HG03108 (cell line): ENCODE measurements around the gene OSBP2.

ENCODE experiments used
- ATAC-seq: cut with Tn5 transposase; IDR thresholded peaks from one replicate; pipeline ENCODE4 v1.9.1; 2021; ENCODE audit warnings: moderate library complexity; ENCODE audit not compliant: unreplicated experiment

OSBP2 gene

DNA sequence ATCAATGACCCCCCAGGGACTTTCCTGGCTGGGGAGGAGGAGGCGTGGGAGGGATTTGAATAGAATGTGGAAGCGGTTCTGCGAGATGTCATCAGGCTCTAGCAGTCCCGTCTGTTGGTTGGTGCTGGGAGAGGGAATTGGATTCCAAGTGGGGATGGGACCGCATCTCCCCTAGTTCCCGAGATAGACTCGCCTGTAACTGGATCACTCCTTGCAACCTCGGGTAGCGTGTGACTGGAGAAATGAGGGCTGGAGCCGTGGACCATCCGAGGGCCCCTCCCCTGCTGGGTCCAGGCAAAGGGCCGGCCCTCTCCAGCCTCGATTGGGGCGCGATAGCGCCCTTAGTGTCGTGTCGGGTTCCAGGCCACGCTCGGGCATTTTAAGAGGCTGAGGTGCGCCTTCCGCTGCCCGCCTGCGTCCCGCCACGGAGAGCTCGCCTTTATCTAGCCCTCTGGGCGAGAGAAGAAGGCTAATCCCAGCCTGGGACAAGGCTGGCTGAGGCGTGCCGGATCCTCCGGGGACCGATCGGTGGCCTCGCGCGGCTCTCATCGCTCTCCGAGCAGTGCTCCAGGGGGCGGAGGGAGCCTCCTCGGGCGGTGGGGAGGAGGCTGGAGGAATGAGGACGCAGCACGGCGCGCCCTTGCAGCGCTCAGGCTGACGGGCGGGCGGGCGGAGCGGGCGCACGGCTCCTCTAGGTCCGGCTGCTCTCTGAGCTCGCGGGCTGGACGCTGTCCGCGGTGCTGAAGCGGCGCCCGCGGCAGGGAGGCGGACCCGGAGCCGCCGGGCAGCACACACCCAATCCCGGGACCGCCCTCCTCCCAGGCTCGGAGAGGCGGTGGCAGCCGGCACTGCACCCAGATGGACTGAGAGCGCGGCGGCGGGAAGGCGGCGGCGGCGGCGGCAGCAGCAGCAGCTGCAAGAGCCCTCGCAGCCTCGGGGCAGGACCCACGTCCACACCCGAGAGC, 107.8 kb downstream of the OSBP2 start:
- ATAC-seq, result no peak

DNA sequence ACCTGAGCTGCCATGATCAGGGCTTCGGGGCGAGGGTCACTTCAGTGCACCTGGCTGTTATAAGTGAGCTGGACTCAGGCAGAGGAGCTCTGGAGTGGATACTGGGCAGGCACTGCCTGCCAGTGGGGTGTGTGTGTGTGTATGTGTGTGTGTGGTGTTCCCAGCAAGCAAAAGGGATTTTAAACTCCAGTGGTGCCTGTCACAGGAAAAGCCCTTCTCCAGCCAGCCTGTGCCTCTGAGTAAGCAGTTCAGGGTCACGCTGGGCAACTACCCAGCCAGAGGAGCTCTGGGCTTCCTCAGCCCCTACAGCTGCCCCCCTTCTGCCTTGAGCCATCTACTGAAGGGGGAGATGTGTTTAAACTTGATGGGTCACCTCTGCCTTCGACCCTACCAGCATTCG, 109.0 kb downstream of the OSBP2 start:
- no peak for ATAC-seq

DNA sequence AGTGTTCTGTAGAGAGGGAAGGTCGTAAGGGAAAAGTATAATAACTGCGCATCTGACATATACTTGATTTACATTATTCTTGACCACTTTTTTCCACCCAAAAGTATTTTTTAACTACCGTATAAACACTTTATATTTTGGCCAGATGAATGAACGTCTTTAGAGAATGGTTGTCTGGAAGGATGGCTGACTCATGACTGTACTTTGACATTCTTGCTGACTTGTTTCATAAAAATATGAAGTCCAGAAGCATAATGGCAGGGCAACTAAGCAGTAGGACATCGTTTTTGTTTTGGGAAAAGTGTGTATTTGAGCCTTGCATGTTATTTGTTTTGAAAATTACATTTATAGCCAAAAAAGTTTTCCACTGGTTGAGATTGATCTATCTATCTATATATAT, 110.0 kb downstream of the OSBP2 start:
- ATAC-seq, result no peak

DNA sequence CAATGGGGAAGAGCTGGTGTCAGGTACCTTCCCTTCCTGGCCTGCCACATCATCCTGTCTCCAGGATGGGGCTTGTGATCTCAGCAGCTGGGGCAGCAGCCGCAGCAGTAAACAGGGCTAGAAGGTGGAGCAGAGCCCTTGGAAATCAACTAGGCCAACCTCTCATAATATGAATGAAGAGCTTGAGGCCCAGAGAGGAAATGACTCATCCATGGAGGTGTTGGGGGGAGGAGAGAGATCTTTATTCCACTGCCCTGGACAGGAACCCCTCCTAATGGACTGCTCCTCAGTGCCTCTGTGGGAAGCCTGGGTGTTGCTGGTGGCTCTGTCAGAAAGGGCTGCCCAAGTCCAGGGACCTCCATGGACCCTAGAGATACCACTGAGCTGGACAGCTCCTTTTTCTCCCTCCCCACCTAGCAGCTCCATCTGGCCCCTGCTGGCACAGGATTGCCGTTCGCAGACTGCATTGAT, 111.8 kb downstream of the OSBP2 start:
- ATAC-seq, result no peak

DNA sequence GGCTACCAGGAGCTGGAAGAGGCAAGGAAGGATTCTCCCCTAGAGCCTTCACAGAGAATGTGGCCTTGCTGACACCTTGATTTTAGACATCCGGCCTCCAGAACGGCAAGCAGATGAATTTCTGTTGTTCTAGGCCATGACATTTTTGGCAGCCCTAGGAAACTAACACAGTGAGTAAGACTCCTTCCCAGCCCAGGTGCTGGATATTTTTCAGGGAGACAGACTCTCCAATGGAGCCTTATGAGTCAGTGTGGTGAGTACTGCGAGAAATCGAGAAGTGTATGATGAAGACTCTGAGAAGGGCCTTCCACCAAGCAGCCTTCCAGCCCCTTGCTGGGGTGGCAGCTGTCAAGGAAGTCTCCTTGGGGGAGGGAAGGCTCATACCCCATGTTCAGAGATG, 114.4 kb downstream of the OSBP2 start:
- ATAC-seq, result no peak

DNA sequence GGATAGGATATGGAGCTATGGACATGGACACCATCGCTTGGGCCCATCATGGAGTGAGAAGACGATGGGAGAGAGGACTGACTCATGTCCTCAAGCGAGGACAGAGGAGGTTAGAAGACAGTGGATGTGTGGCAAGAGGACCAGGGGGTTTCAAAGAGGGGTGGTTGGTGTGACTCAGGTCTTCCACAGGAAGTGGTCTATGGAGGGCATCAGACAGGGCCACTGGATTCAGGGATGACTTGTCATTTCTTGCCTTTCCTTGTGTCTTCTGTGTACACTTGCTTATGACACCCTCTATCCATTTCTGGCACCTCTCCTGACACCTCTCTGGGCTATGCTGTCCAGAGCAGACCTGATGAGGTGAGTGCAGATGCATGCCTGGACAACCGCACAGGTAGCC, 115.4 kb downstream of the OSBP2 start:
- no peak for ATAC-seq

DNA sequence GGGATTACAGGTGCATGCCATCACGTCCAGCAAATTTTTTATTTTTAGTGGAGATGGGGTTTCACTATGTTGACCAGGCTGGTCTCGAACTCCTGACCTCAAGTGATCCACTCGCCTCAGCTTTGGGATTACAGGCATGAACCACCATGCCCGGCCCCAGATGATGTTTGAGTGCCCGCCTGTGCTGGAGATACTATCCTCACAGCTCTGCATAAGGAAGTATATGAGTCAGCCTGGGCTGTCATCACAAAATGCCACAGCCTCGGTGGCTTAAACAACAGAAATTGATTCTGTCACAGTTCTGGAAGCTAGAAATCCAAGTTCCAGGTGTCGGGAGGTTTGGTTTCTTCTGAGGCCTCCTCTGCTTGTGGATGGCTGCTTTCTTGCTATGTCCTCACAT, 119.3 kb downstream of the OSBP2 start:
- ATAC-seq, result no peak

DNA sequence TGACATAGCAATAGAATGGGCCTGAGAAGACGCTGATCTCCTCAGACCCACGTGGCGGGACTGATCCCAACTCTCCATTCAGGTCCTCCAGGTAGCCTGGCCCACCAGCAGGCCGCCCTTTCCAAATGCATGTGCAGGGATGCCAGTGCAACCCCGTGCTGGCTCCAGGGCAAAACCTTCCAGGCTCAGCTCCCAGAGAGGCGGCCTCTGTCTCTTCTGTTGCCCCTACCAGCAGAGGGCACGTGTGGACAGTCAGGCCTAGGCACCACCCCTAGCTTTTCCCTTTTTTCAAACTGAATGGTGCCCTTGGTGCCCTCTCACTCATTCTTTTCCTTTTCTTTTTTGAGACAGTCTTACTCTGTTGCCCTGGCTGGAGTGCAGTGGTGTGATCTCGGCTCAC, 121.7 kb downstream of the OSBP2 start:
- no peak for ATAC-seq

DNA sequence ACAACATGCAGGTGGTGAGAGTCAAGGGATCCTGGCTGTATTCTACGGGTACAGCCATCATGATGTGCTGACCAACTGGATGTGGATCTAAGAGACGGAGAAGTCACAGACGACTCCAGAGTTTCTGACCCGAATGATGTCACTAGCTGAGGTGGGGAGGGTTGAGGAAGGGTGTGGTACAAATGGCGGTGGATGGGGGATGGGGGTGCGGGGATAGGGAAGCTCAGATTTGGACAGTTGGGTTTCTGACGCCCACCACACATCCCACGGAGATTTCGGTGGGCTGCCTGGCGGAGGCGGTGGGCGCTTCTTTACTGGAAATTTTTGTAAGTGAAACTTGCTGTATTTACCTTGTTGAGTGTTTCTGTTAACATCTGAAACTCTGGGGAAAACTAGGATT, 126.7 kb downstream of the OSBP2 start:
- no peak for ATAC-seq

DNA sequence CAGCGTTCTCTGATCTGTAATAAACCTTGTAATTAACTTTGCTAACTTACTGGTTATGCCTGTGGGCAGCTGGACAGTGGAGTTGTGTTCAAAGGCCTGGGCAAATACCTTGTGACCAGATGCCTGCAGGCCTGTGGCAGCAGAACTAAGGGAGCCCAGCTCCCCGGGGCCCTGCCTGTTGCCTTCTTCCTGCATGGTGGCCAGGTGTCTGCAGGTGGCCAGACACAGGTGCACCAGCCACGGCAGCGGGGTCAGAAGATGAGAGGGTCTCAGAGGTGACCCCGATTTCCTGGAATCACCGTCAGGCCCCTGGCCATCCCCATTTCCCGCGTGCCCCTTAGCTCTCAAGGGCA, 127.2 kb downstream of the OSBP2 start:
- ATAC-seq, result no peak

DNA sequence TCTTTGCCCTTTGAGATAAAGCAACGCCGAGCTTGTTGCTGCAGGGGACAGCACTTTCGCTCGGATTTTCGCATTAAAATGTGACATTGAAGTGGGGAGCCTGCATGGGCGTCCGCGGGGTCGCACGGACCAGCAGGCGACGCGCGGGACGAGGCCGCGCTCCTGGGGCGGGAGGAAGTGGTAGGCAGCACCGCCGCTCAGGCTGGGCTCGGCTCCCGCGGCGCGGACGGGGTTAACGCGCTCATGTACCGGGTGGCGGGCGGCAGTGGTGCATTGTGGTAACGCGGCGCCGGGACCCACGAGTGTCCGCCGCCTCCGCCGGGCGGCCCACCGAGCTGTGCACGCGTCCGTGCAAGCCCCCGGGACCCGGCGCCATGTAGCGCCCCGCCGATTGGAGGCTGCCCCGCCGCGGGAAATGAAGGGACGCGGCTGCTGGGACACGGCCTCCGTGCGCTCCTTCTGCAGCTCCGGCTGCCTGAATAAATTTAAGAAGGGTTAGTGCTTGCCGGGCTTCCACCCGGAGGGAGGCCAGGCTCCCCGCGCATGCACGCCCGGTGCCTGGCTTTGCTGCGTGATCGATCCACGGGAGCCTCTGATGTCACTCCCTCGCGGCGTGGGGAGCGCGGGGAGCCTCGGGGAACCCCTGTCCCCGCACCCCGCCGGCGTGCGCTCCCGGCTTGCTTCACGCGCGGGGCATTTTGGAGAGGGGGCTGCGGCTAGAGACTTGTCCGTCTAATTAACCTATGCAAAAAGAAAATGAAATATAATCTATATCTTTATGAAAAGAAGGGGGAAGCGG, 127.7 kb downstream of the OSBP2 start:
- no peak for ATAC-seq

DNA sequence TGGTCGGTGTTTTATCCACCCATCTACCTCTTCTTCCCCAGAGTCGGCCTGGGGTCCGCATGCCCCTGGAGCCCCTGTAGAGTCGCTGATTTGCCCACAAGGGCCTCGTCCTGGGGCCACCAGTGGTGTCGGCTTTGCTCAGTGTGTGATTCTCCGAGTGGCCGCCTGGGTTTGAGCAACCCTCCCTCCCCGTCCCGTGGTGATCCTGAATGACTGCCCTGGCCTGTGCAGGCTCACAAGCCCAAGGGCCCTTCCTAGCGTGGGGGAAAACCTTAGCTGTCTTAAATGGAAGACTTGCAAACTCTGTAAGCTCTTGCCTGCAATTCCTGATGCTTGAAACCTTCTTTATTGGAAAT, 128.3 kb downstream of the OSBP2 start:
- ATAC-seq, result no peak

DNA sequence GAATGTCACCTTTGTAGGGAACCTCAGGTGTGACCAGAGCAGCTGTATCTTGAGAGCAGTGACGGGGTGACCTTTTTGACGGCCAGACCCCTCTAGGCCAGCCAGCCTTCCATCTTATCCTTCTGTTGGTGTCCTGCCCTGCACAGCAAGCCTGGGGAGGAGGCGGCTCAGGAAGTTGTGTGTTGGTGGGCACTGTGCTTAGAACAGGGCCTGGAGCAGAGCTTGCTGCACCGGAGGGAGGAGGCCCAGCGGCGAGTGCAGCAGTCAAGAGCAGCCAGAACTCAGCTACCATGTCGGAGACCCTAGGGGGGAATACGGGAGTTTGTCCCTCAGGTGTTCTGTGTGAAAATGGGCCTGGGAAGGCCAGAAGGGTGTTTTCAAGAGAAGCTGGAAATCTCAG, 129.4 kb downstream of the OSBP2 start:
- no peak for ATAC-seq

DNA sequence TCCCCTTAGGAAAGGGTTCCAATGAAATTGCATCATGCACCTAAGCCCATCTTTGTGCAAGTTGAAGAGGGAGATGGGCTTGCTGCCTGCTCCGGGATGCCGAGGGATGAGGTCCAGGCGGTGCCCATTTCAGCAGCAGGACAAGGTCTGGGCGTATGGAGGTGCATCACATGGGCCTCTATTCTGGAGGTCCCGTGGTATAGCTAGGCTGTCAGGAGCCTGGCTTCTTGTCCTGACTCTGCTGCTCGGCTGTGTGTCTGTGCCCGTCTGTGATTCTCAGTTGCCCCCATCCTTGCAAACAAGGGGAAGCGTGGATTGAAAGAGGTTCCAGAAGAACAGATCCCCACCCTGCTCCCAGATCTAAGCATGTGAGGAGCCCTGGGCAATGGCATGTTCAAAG, 130.0 kb downstream of the OSBP2 start:
- ATAC-seq, result no peak

DNA sequence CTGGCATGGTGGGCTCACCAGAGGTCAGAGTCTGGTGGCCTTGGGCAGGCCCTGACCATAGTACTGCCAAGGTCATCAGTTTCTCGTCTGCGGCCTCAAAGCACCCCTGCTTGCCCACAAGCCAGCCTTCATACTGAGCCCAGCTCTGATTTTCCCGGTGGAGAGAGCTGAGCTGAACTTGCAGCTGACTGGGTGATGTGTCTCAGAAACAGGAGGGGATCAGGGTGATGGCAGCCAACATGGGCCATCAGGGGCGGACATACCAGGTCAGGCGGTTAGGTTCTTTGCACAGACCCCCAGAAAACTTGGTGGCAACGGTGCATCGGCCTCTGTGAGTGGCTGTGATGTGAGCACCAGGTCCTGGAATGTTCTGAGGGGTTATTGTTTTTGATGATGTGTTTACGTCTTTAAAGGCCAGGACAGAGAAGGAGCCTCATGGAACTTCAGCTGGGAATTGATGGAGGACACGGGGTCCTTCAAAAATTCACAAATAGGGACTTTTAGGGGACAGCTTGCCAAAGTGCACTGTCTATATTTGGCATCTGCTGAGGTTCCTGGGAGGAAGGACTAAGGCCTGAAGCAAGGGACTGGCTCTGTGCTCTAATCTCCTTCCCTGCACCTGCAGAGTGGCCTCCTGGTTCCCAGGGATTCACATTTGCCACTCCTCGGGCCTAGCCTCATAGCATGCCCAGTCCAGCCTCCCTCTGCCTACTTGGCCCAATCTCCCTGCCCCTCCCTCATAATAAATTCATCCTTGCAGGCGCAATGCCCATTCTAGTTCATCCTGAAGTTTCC, 131.2 kb downstream of the OSBP2 start:
- ATAC-seq, result no peak

DNA sequence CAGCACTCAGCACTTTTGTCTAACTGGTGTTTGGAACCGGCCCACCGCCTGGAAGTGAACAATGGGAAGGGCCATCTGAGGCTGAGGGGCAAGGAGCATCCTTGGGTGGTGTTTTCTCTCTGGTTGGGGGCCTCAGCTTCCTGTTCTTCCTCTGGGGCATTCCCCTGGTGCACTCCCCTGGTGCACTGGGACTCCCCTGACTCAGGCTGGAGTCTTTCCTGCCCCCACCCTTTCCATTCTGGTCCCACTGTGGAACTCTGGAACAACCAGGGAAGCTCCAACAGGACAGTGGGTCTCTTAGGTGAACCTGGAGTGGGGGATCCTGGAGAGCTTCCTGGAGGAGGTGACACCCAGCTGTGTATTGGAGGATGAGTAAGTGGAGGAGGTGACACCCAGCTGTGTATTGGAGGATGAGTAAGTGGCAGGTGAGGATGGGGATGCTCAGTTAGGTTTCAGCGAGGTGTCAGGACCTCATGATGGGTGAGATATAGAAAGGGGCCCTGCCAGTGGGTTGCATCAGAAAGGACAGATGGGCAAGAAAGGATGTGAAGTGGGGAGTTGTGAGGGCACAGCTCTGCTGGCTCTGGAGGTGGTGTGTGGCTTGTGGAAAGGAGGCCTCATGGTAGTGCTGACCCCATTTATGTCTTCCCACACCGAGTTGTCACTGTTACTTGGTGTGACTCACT, 132.1 kb downstream of the OSBP2 start:
- ATAC-seq, result no peak

DNA sequence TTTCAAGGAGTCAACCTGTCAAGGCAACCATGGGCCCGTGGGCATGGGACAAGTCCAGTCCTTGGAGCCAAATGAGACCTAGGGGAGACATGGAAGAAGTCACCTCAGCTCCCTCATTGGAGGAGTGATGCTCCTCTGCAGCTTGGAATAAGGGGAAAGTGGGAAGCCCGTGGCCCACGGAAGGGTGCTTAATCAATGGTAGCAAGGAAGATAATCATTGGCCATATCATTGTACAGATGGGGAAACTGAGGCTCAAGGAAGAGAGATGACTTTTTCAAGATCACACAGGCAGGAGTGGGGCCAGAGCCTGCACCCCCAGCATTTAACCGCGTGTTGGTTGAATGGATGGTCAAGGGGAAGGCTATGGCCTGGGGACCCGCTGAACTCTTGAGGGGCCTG, 133.0 kb downstream of the OSBP2 start:
- ATAC-seq, result no peak

DNA sequence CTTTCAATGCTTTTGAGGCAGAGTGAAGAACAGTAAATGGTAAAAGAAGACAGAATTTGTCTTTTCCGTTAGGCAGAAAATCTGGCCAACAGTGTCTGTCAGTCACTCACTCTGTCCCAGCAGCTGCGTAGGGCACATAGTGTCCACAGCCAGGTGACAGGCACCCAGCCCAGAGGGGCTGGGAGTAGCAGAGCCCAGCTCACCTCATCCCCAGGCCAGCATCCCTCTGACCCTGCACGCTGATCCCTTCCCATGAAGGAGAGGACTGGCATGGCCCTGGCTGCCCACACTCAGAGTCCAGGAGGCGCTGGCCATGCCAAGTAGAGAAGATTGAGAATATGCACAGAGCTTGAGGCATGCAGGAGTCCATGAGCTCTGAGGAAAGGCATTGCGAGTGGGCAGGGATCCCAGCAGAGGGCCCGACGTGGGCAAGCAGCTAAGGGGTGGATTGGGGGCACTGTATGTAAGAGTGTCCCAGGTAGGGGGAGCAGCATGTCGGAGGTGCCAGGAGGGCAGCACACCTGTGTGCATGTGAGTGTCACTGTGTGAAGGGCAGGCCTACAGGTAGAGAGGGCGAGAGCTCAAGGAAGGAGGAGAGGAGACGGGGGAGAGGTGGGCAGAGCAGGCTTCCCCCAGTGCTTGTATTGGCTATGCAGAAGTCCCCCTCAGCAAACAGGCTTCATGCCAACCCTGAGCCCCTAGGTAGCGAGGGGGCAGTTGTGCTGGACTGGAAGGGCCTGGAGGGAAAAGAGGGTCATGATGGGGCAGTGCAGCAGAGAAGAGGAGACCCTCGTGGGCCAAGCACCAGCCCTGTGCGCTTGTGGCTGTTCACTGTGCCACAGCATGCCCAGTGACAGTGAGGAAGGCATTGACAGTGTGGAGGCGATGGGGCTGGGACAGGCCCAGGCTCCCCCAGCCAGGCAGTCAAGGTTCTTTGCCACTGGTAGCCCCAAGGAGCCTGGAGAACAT, 133.8 kb downstream of the OSBP2 start:
- ATAC-seq, result no peak

DNA sequence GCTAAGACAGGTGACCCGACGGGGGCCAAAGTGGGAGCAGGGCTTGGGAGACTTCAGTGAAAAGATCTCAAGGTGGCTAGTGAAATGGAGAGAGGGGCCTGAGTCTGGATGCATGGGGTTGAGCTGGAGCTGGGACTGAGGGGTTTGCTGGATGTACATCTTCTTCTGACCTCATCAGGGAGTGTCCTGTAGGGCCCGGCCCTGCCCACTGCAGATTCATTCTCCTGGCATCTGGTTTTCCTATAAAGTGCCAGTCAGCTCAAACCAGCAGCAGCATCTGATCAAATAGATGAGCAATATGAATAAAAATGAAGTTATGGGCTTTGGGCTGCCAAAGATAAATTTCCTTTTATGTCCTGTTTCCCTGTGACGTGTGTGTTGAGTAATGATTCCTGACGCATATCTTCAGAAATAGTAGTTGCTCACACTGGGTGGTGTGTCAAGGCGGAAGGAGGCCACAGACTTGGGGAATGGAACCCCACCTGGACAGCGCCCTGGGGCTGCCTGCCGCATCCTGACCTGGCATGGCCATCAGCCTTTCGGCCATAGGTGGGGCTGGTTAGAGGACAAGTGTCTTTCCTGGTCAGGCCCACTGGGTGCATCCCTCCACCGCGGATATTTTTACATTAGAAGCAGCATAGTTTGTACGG, 135.4 kb downstream of the OSBP2 start:
- ATAC-seq, result no peak
